SU-DHL-6 (cell line): ENCODE measurements around the gene PPP1R11.

Source experiments
- H2AFZ ChIP-seq: fragments of 200-600 bp; sonication (generic); 2 replicates; pipeline ENCODE4 v1.6.1; 2014; ENCODE audit warnings: low read depth, mild to moderate bottlenecking, moderate library complexity, mixed read lengths, antibody characterized with exemption, low read length; ENCODE audit not compliant: severe bottlenecking
- H3F3A ChIP-seq: fragments of 200-600 bp; shearing (Covaris generic); 2 replicates; pipeline ENCODE4 v1.6.0; 2016; ENCODE audit warnings: antibody characterized with exemption, mild to moderate bottlenecking; ENCODE audit not compliant: insufficient read depth
- H3K27ac ChIP-seq: fragments of 200-600 bp; sonication (generic); 2 replicates; pipeline ENCODE4 v1.5.1; 2016; ENCODE audit warnings: low read depth, mild to moderate bottlenecking, low read length, moderate library complexity, mixed read lengths
- H3K27me3 ChIP-seq: fragments of 200-600 bp; sonication (generic), shearing (Covaris generic); 2 replicates; pipeline ENCODE4 v1.6.0; 2014; ENCODE audit warnings: mild to moderate bottlenecking, low read length
- H3K36me3 ChIP-seq: fragments of 200-600 bp; sonication (generic); 2 replicates; pipeline ENCODE4 v1.6.1; 2014; ENCODE audit warnings: mild to moderate bottlenecking, low read length, mixed read lengths
- H3K4me2 ChIP-seq: fragments of 300-600, 200-600 bp; shearing (Covaris generic), sonication (generic); 2 replicates; pipeline ENCODE4 v1.6.0; 2014; ENCODE audit warnings: low read length, low read depth, mild to moderate bottlenecking; ENCODE audit not compliant: poor library complexity, severe bottlenecking
- H3K4me3 ChIP-seq: fragments of 200-600 bp; sonication (generic); 2 replicates; pipeline ENCODE4 v1.5.1; 2014; ENCODE audit warnings: antibody characterized with exemption, low read length, mild to moderate bottlenecking, mixed read lengths; ENCODE audit not compliant: insufficient read depth, poor library complexity, severe bottlenecking
- H3K79me2 ChIP-seq: fragments of 200-600 bp; sonication (generic); 2 replicates; pipeline ENCODE4 v1.6.1; 2014; ENCODE audit warnings: mild to moderate bottlenecking, low read length, moderate library complexity; ENCODE audit not compliant: insufficient read depth
- H3K9ac ChIP-seq: fragments of 200-600 bp; sonication (generic); 2 replicates; pipeline ENCODE4 v1.7.0; 2014; ENCODE audit warnings: mild to moderate bottlenecking, low read length
- H3K9me2 ChIP-seq: fragments of 200-600 bp; sonication (generic); replicated peaks from 2 replicates; pipeline ENCODE4 v1.6.1; 2014; ENCODE audit warnings: low read length; ENCODE audit not compliant: insufficient read depth
- H3K9me3 ChIP-seq: fragments of 200-600 bp; sonication (generic); 2 replicates; pipeline ENCODE4 v1.6.1; 2014; ENCODE audit warnings: low read length, mixed read lengths; ENCODE audit not compliant: insufficient read depth
- H4K20me1 ChIP-seq: fragments of 200-600 bp; sonication (generic); 2 replicates; pipeline ENCODE4 v1.6.1; 2014; ENCODE audit warnings: low read depth, mild to moderate bottlenecking, antibody characterized with exemption, low read length, moderate library complexity, mixed read lengths
- EZH2phosphoT487 ChIP-seq: fragments of 200-600 bp; sonication (generic), shearing (Covaris generic); conservative IDR thresholded peaks from 2 replicates; pipeline ENCODE4 v1.6.1; 2018; ENCODE audit warnings: mild to moderate bottlenecking, antibody characterized with exemption, low read length, moderate library complexity, mixed read lengths
- TF ChIP-seq, protein P1 (sequence below): fragments of 200-600 bp; sonication (generic); IDR thresholded peaks from one replicate; pipeline ENCODE4 v1.5.1; 2017; ENCODE audit warnings: antibody characterized with exemption, mild to moderate bottlenecking, low read length, moderate library complexity; ENCODE audit not compliant: insufficient read depth, poor library complexity, severe bottlenecking

The PPP1R11 gene, protein sequence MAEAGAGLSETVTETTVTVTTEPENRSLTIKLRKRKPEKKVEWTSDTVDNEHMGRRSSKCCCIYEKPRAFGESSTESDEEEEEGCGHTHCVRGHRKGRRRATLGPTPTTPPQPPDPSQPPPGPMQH

GRCh38 chr6:30066577-30067459 lies at the start of gene PPP1R11:
Gene PPP1R11, plus strand, starts transcription at chr6:30067198. Its CDS starts 213 bp downstream, at chr6:30067411.
- Histone ChIP-seq H3K27me3 (no peaks in the 10 kb centered on the region), H3K9me2 (no peaks in the 10 kb centered on the region), H2AFZ (peak within 1 kb of the TSS; percentile 85)

GRCh38 chr6:30019819-30020218 lies 47.2 kb upstream of the PPP1R11 start:
- no peak overlapping the region for H3K9ac ChIP-seq

More at GRCh38 chr6:30066577-30067459, at the start of gene PPP1R11:
- Histone ChIP-seq H4K20me1 (no peaks in the 10 kb centered on the region), H3K9me3 (no peaks in the 10 kb centered on the region), H3K9ac (peak within 1 kb of the TSS; percentile 68), H3K4me3 (peak within 1 kb of the TSS; percentile 88), H3K27ac (peak within 1 kb of the TSS; percentile 77), H3K4me2 (peak within 1 kb of the TSS; percentile 90), H3F3A (peaks cover 29% of the 10 kb centered on the region), H3K79me2 (peaks cover 31% of the 10 kb centered on the region), H3K36me3 (peaks cover 18% of the 10 kb centered on the region; the same call in 1 of the 2 replicates)
- TF ChIP-seq, protein P1, sequence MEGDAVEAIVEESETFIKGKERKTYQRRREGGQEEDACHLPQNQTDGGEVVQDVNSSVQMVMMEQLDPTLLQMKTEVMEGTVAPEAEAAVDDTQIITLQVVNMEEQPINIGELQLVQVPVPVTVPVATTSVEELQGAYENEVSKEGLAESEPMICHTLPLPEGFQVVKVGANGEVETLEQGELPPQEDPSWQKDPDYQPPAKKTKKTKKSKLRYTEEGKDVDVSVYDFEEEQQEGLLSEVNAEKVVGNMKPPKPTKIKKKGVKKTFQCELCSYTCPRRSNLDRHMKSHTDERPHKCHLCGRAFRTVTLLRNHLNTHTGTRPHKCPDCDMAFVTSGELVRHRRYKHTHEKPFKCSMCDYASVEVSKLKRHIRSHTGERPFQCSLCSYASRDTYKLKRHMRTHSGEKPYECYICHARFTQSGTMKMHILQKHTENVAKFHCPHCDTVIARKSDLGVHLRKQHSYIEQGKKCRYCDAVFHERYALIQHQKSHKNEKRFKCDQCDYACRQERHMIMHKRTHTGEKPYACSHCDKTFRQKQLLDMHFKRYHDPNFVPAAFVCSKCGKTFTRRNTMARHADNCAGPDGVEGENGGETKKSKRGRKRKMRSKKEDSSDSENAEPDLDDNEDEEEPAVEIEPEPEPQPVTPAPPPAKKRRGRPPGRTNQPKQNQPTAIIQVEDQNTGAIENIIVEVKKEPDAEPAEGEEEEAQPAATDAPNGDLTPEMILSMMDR, result no peak
- TF ChIP-seq EZH2phosphoT487, result no peak

DNA sequence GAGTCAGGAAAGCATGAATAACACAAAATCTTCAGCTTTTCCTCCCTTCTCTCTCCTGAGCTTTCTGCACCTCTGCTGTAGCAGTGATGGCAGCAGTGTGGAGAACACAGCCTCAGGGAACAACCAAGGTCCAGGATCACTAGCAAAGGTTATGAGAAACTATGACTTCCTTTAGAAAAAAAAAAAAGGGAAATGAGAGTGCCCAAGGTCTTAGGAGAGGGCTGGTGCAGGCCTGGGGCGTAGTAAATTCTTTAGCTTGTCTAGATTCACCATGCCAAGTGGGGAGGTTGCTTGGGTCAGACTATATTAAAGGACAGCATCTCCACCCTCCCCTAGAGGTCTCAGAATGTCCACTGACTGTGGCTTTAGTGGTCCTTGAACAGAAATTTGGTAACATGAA lies 46.4 kb upstream of the PPP1R11 start:
- no peaks in the 10 kb centered on the region for H3K9me3 ChIP-seq
- no peaks in the 10 kb centered on the region for H4K20me1 ChIP-seq
- no peaks in the 10 kb centered on the region for H3K27me3 ChIP-seq
- H3F3A ChIP-seq, result no peaks in the 10 kb centered on the region
- no peak overlapping the region for H3K9ac ChIP-seq
- H3K4me2 ChIP-seq, result no peak overlapping the region
- no peaks in the 10 kb centered on the region for H3K9me2 ChIP-seq
- no peaks in the 10 kb centered on the region for H3K36me3 ChIP-seq
- no peak overlapping the region for H2AFZ ChIP-seq
- TF ChIP-seq EZH2phosphoT487, result no peak
- TF ChIP-seq, protein P1, result no peak
- H3K79me2 ChIP-seq, result no peaks in the 10 kb centered on the region
- H3K27ac ChIP-seq, result no peak overlapping the region
- H3K4me3 ChIP-seq, result no peak overlapping the region

More at GRCh38 chr6:30019819-30020218, 47.2 kb upstream of the PPP1R11 start:
- no peaks in the 10 kb centered on the region for H3K36me3 ChIP-seq
- no peaks in the 10 kb centered on the region for H4K20me1 ChIP-seq
- H3F3A ChIP-seq, result no peaks in the 10 kb centered on the region
- H2AFZ ChIP-seq, result no peak overlapping the region
- no peaks in the 10 kb centered on the region for H3K27me3 ChIP-seq
- no peak overlapping the region for H3K4me2 ChIP-seq
- no peaks in the 10 kb centered on the region for H3K9me3 ChIP-seq
- H3K27ac ChIP-seq, result no peak overlapping the region
- no peak for TF ChIP-seq EZH2phosphoT487
- TF ChIP-seq, protein P1, result no peak
- no peaks in the 10 kb centered on the region for H3K9me2 ChIP-seq
- no peak overlapping the region for H3K4me3 ChIP-seq
- H3K79me2 ChIP-seq, result no peaks in the 10 kb centered on the region
